GM10266 (cell line): ENCODE measurements around the gene MIF4GD.

ENCODE experiments used
- DNase-seq: peaks from one replicate; pipeline ENCODE4 v3.0.0; 2012; ENCODE audit errors: extremely low spot score
- CTCF ChIP-seq: IDR thresholded peaks from 2 replicates; pipeline ENCODE4 v1.5.1; 2012; ENCODE audit warnings: mild to moderate bottlenecking, low read depth; ENCODE audit not compliant: control insufficient read depth, insufficient read depth; ENCODE audit errors: missing control alignments

MIF4GD gene

DNA sequence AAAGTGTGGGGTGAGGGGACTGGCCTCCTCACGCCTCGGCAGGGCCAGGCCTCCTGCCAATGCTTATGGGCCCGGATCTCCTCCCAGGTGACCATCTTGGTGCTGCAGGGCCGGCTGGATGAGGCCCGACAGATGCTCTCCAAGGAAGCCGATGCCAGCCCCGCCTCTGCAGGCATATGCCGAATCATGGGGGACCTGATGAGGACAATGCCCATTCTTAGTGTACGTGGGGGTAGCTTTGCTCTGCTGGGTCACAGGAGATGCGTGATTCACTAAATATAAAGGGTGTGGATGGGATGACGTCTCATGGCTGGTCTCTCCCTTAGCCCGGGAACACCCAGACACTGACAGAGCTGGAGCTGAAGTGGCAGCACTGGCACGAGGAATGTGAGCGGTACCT is 46.0 kb downstream of the MIF4GD start:
- TF ChIP-seq CTCF: no peak

GRCh38 chr17:75219815-75220214 is 51.2 kb downstream of the MIF4GD start:
- DNase-seq: no peak
- no peak for TF ChIP-seq CTCF

More for the DNA sequence above, 46.0 kb downstream of the MIF4GD start:
- no peak for DNase-seq

DNA sequence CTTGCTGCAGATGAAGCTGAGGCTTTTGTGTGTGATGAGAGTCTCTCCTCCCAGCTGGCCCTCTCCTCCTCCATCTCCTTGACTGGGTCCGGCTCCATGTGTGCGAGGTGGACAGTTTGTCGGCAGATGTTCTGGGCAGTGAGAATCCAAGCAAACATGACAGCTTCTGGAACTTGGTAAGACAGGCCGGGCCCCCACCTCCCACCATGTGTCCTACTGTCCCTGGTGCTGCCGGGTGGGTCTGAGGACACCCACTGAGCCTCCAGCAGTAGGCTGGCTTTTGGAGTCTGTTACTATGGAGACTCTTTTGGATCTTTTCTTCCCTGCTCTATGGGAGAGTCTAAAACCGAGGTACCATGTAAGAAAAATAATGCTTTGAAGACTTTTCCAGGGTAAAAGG is 52.9 kb downstream of the MIF4GD start:
- DNase-seq: no peak
- no peak for TF ChIP-seq CTCF
